GM23338 (cell line): ENCODE measurements around the gene QDPR. TPM values are rescaled to one million over a fixed set of nuclear protein-coding genes. Genes with fewer than 3 reads are reported as not detected.

Experiments used
- ATAC-seq: fragments of 200-7000 bp; cut with Tn5 transposase; 3 replicates; pipeline ENCODE4 v1.9.1; 2020
- DNase-seq: peaks from one replicate; pipeline ENCODE4 v3.0.0-alpha.2; 2015; ENCODE audit warnings: low spot score
- H2AFZ ChIP-seq: fragments of 200-600 bp; sonication (generic); 2 replicates; pipeline ENCODE4 v1.8.0; 2016; ENCODE audit warnings: antibody characterized with exemption, mild to moderate bottlenecking, moderate library complexity
- H3F3A ChIP-seq: fragments of 200-600 bp; sonication (generic); replicated peaks from 2 replicates; pipeline ENCODE4 v1.8.0; 2017; ENCODE audit warnings: antibody characterized with exemption, mixed run types, low read depth
- H3K27ac ChIP-seq: fragments of 200-600 bp; sonication (generic); 2 replicates; pipeline ENCODE4 v1.6.1; 2016; ENCODE audit warnings: low read depth
- H3K27me3 ChIP-seq: fragments of 200-600 bp; sonication (generic); 2 replicates; pipeline ENCODE4 v1.8.0; 2016; ENCODE audit warnings: mild to moderate bottlenecking, mixed run types, moderate library complexity; ENCODE audit not compliant: insufficient read depth
- H3K36me3 ChIP-seq: fragments of 200-600 bp; sonication (generic); 2 replicates; pipeline ENCODE4 v1.8.0; 2016; ENCODE audit warnings: mild to moderate bottlenecking; ENCODE audit not compliant: insufficient read depth
- H3K4me1 ChIP-seq: fragments of 200-600 bp; sonication (generic); 2 replicates; pipeline ENCODE4 v1.8.0; 2016; ENCODE audit warnings: mild to moderate bottlenecking, moderate library complexity; ENCODE audit not compliant: insufficient read depth
- H3K4me2 ChIP-seq: fragments of 200-600 bp; sonication (generic); 2 replicates; pipeline ENCODE4 v1.7.1; 2017; ENCODE audit warnings: mixed run types
- H3K4me3 ChIP-seq: fragments of 200-600 bp; sonication (generic); 2 replicates; pipeline ENCODE4 v1.6.1; 2016; ENCODE audit warnings: mixed run types
- H3K79me2 ChIP-seq: fragments of 200-600 bp; sonication (generic); replicated peaks from 2 replicates; pipeline ENCODE4 v1.8.0; 2017; ENCODE audit warnings: mild to moderate bottlenecking; ENCODE audit not compliant: insufficient read depth
- H3K9me2 ChIP-seq: fragments of 200-600 bp; sonication (generic); 2 replicates; pipeline ENCODE4 v1.8.0; 2017; ENCODE audit not compliant: insufficient read depth
- H4K20me1 ChIP-seq: fragments of 200-600 bp; sonication (generic); replicated peaks from 2 replicates; pipeline ENCODE4 v1.8.0; 2017; ENCODE audit warnings: mild to moderate bottlenecking; ENCODE audit not compliant: insufficient read depth
- H3K27ac Mint-ChIP-seq: 2 replicates; pipeline ENCODE4 v1.8.0; 2020; ENCODE audit warnings: inconsistent platforms, mild to moderate bottlenecking, moderate library complexity, mixed read lengths
- H3K27me3 Mint-ChIP-seq: 3 replicates; pipeline ENCODE4 v1.8.0; 2022; ENCODE audit warnings: low read depth, mild to moderate bottlenecking, moderate library complexity, mixed read lengths, inconsistent platforms; ENCODE audit not compliant: insufficient read depth, poor library complexity
- H3K36me3 Mint-ChIP-seq: 3 replicates; pipeline ENCODE4 v1.8.0; 2021; ENCODE audit warnings: low read depth, mild to moderate bottlenecking, inconsistent platforms, moderate library complexity, mixed read lengths
- H3K4me1 Mint-ChIP-seq: 3 replicates; pipeline ENCODE4 v1.8.0; 2020; ENCODE audit warnings: mild to moderate bottlenecking, inconsistent platforms, mixed read lengths
- H3K4me3 Mint-ChIP-seq: 3 replicates; pipeline ENCODE4 v1.8.0; 2021; ENCODE audit warnings: moderate library complexity, mild to moderate bottlenecking, inconsistent platforms, mixed read lengths
- H3K9me3 Mint-ChIP-seq: 3 replicates; pipeline ENCODE4 v1.8.0; 2020; ENCODE audit warnings: moderate library complexity, mild to moderate bottlenecking, inconsistent platforms, mixed read lengths
- CREB1 ChIP-seq: fragments of 250-450 bp; sonication (Bioruptor Pico); IDR thresholded peaks from 2 replicates; pipeline ENCODE4 v1.5.0; 2020; ENCODE audit warnings: low read depth, mild to moderate bottlenecking, moderate library complexity
- CTCF ChIP-seq, 2 experiments: fragments of 200-600 bp in 1 of 2; sonication (generic) in 1 of 2; conservative IDR thresholded peaks; 2 replicates each; pipeline versions ENCODE4 v1.5.1 to v1.6.1; 2016 to 2017; ENCODE audit warnings: antibody characterized with exemption in 2 of 2, low read depth in 2 of 2, mild to moderate bottlenecking in 2 of 2, moderate library complexity in 1 of 2
- EZH2 ChIP-seq: fragments of 200-600 bp; sonication (generic); IDR thresholded peaks from one replicate; pipeline ENCODE4 v1.8.0; 2017; ENCODE audit warnings: antibody characterized with exemption, mild to moderate bottlenecking, low read depth; ENCODE audit not compliant: unreplicated experiment
- EZH2phosphoT487 ChIP-seq: fragments of 200-600 bp; sonication (generic); IDR thresholded peaks from one replicate; pipeline ENCODE4 v1.8.1; 2018; ENCODE audit warnings: antibody characterized with exemption; ENCODE audit not compliant: unreplicated experiment
- JUNB ChIP-seq: IDR thresholded peaks from one replicate; pipeline ENCODE4 v1.6.1; 2016; ENCODE audit warnings: antibody characterized with exemption; ENCODE audit not compliant: unreplicated experiment
- NANOG ChIP-seq: IDR thresholded peaks from 2 replicates; pipeline ENCODE4 v1.6.1; 2016; ENCODE audit warnings: antibody characterized with exemption, borderline replicate concordance
- POLR2AphosphoS5 ChIP-seq: IDR thresholded peaks from 2 replicates; pipeline ENCODE4 v1.6.1; 2016; ENCODE audit warnings: antibody characterized with exemption, low read depth
- STAT1 ChIP-seq: IDR thresholded peaks from one replicate; pipeline ENCODE4 v1.6.1; 2016; ENCODE audit warnings: antibody characterized with exemption; ENCODE audit not compliant: unreplicated experiment
- ZNF114 ChIP-seq: fragments of 250-450 bp; sonication (Bioruptor Pico); IDR thresholded peaks from 2 replicates; pipeline ENCODE4 v1.5.0; 2020; ENCODE audit warnings: mild to moderate bottlenecking, moderate library complexity
- ZNF331 ChIP-seq: fragments of 250-450 bp; sonication (Bioruptor Pico); IDR thresholded peaks from 2 replicates; pipeline ENCODE4 v1.5.0; 2020; ENCODE audit warnings: low read depth, mild to moderate bottlenecking, moderate library complexity
- polyA plus RNA-seq: library from polyadenylated mRNA; unstranded; fragments of >200 nt; fragmentation: Nextera tagmentation; extraction: Ambion mirVana; gene quantifications from 2 replicates; pipeline ENCODE4 v1.2.1, GENCODE V29; 2016
- total RNA-seq: library from RNA; depleted of rRNA; stranded (reverse); fragments of >200 nt; shearing (Covaris generic); gene quantifications from 2 replicates; pipeline ENCODE4 v1.2.3, GENCODE V29; 2014
- TF ChIP-seq, protein P1 (sequence below): IDR thresholded peaks from one replicate; pipeline ENCODE4 v1.6.1; 2018; ENCODE audit warnings: antibody characterized with exemption; ENCODE audit not compliant: unreplicated experiment
- TF ChIP-seq, protein P2 (sequence below): fragments of 250-450 bp; sonication (Bioruptor Pico); IDR thresholded peaks from 2 replicates; pipeline ENCODE4 v1.5.0; 2020; ENCODE audit warnings: mild to moderate bottlenecking, moderate library complexity
- TF ChIP-seq, protein P3 (sequence below): IDR thresholded peaks from 2 replicates; pipeline ENCODE4 v1.6.1; 2016; ENCODE audit warnings: antibody characterized with exemption

Gene QDPR
- total and polyA plus RNA-seq, 2 experiments from 2014 or later: 31.5 to 42.7 TPM

- H3K9me2 ChIP-seq: no peaks in the 10 kb centered on the region
- DNase-seq: no peak
- no peak overlapping the region for H3K4me3 Mint-ChIP-seq
- H3K27ac Mint-ChIP-seq: peak overlapping the region; percentile 58; the same call in 1 of the 2 replicates
- H3K27me3 Mint-ChIP-seq: peaks cover 3% of the 10 kb centered on the region
- H3K4me1 ChIP-seq: no peaks in the 10 kb centered on the region; the same call in 1 of the 2 replicates
- H2AFZ ChIP-seq: no peak overlapping the region
- H3K79me2 ChIP-seq: no peaks in the 10 kb centered on the region
- H4K20me1 ChIP-seq: peaks cover 7% of the 10 kb centered on the region; the same call in 1 of the 2 replicates
- peak overlapping the region; percentile 48; the same call in 1 of the 2 replicates for H3K4me2 ChIP-seq
- no peaks in the 10 kb centered on the region for H3K9me3 Mint-ChIP-seq
- H3K27me3 ChIP-seq: no peaks in the 10 kb centered on the region
- TF ChIP-seq JUNB (no peak), ZNF114 (no peak), STAT1 (no peak), EZH2 (no peak), CTCF (conservative IDR thresholded peaks at IDR 0.05; ENCODE audit: low read depth in 2 of 2) (no peak), EZH2phosphoT487 (no peak), ZNF331 (CRISPR knock-in tag) (no peak), NANOG (no peak), POLR2AphosphoS5 (no peak), CREB1 (no peak)
- TF ChIP-seq, protein P1, sequence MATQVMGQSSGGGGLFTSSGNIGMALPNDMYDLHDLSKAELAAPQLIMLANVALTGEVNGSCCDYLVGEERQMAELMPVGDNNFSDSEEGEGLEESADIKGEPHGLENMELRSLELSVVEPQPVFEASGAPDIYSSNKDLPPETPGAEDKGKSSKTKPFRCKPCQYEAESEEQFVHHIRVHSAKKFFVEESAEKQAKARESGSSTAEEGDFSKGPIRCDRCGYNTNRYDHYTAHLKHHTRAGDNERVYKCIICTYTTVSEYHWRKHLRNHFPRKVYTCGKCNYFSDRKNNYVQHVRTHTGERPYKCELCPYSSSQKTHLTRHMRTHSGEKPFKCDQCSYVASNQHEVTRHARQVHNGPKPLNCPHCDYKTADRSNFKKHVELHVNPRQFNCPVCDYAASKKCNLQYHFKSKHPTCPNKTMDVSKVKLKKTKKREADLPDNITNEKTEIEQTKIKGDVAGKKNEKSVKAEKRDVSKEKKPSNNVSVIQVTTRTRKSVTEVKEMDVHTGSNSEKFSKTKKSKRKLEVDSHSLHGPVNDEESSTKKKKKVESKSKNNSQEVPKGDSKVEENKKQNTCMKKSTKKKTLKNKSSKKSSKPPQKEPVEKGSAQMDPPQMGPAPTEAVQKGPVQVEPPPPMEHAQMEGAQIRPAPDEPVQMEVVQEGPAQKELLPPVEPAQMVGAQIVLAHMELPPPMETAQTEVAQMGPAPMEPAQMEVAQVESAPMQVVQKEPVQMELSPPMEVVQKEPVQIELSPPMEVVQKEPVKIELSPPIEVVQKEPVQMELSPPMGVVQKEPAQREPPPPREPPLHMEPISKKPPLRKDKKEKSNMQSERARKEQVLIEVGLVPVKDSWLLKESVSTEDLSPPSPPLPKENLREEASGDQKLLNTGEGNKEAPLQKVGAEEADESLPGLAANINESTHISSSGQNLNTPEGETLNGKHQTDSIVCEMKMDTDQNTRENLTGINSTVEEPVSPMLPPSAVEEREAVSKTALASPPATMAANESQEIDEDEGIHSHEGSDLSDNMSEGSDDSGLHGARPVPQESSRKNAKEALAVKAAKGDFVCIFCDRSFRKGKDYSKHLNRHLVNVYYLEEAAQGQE: no peak
- TF ChIP-seq, protein P2, sequence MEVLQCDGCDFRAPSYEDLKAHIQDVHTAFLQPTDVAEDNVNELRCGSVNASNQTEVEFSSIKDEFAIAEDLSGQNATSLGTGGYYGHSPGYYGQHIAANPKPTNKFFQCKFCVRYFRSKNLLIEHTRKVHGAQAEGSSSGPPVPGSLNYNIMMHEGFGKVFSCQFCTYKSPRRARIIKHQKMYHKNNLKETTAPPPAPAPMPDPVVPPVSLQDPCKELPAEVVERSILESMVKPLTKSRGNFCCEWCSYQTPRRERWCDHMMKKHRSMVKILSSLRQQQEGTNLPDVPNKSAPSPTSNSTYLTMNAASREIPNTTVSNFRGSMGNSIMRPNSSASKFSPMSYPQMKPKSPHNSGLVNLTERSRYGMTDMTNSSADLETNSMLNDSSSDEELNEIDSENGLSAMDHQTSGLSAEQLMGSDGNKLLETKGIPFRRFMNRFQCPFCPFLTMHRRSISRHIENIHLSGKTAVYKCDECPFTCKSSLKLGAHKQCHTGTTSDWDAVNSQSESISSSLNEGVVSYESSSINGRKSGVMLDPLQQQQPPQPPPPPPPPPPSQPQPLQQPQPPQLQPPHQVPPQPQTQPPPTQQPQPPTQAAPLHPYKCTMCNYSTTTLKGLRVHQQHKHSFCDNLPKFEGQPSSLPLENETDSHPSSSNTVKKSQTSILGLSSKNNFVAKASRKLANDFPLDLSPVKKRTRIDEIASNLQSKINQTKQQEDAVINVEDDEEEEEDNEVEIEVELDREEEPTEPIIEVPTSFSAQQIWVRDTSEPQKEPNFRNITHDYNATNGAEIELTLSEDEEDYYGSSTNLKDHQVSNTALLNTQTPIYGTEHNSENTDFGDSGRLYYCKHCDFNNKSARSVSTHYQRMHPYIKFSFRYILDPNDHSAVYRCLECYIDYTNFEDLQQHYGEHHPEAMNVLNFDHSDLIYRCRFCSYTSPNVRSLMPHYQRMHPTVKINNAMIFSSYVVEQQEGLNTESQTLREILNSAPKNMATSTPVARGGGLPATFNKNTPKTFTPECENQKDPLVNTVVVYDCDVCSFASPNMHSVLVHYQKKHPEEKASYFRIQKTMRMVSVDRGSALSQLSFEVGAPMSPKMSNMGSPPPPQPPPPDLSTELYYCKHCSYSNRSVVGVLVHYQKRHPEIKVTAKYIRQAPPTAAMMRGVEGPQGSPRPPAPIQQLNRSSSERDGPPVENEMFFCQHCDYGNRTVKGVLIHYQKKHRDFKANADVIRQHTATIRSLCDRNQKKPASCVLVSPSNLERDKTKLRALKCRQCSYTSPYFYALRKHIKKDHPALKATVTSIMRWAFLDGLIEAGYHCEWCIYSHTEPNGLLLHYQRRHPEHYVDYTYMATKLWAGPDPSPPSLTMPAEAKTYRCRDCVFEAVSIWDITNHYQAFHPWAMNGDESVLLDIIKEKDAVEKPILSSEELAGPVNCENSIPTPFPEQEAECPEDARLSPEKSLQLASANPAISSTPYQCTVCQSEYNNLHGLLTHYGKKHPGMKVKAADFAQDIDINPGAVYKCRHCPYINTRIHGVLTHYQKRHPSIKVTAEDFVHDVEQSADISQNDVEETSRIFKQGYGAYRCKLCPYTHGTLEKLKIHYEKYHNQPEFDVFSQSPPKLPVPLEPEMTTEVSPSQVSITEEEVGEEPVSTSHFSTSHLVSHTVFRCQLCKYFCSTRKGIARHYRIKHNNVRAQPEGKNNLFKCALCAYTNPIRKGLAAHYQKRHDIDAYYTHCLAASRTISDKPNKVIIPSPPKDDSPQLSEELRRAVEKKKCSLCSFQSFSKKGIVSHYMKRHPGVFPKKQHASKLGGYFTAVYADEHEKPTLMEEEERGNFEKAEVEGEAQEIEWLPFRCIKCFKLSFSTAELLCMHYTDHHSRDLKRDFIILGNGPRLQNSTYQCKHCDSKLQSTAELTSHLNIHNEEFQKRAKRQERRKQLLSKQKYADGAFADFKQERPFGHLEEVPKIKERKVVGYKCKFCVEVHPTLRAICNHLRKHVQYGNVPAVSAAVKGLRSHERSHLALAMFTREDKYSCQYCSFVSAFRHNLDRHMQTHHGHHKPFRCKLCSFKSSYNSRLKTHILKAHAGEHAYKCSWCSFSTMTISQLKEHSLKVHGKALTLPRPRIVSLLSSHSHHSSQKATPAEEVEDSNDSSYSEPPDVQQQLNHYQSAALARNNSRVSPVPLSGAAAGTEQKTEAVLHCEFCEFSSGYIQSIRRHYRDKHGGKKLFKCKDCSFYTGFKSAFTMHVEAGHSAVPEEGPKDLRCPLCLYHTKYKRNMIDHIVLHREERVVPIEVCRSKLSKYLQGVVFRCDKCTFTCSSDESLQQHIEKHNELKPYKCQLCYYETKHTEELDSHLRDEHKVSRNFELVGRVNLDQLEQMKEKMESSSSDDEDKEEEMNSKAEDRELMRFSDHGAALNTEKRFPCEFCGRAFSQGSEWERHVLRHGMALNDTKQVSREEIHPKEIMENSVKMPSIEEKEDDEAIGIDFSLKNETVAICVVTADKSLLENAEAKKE (CRISPR knock-in tag): no peak
- TF ChIP-seq, protein P3, sequence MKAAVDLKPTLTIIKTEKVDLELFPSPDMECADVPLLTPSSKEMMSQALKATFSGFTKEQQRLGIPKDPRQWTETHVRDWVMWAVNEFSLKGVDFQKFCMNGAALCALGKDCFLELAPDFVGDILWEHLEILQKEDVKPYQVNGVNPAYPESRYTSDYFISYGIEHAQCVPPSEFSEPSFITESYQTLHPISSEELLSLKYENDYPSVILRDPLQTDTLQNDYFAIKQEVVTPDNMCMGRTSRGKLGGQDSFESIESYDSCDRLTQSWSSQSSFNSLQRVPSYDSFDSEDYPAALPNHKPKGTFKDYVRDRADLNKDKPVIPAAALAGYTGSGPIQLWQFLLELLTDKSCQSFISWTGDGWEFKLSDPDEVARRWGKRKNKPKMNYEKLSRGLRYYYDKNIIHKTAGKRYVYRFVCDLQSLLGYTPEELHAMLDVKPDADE: no peak
- peaks cover 43% of the 10 kb centered on the region for H3K36me3 Mint-ChIP-seq
- H3K4me3 ChIP-seq: no peak overlapping the region
- H3F3A ChIP-seq: no peaks in the 10 kb centered on the region
- H3K4me1 Mint-ChIP-seq: peaks cover 11% of the 10 kb centered on the region; the same call in 2 of the 3 replicates
- peaks cover 7% of the 10 kb centered on the region; the same call in 1 of the 2 replicates for H3K36me3 ChIP-seq
- no peak overlapping the region for H3K27ac ChIP-seq
- peak; percentile 50 for ATAC-seq
Measured at GRCh38 chr4:17494258-17495190, 17.4 kb downstream of the QDPR start.
